HCT116 (cell line): ENCODE results near the gene PACS2. TPM values are rescaled to one million over a fixed set of nuclear protein-coding genes. Genes with fewer than 3 reads are reported as not detected.

Source experiments
- ATAC-seq: fragments of 200-7000 bp; cut with Tn5 transposase; 2 replicates; pipeline ENCODE4 v1.9.1; 2020; ENCODE audit warnings: mild to moderate bottlenecking, moderate library complexity
- BruUV-seq: library from RNA; stranded (reverse); fragments of 400-500 nt; replicated peaks from 2 replicates; lab custom pipeline; 2021; lab: Mats Ljungman, UMichigan
- CTCF ChIA-PET: fragments of 300-600 bp; sonication (Branson Sonifier 250); formaldehyde crosslinking; loops from one replicate; lab custom pipeline; 2021; ENCODE audit warnings: antibody characterized with exemption; lab: Charles Lee
- POLR2A ChIA-PET: fragments of 300-600, 350-600 bp; sonication (Branson Sonifier 250); formaldehyde crosslinking; loops from one replicate; lab custom pipeline; 2021; ENCODE audit warnings: antibody characterized with exemption; lab: Charles Lee
- RAD21 ChIA-PET, 2 experiments: fragments of 300-600 bp; sonication (Branson Sonifier 250); formaldehyde crosslinking; loops; one replicate each; lab custom pipeline; 2023; ENCODE audit warnings: low total read pairs in 2 of 2; ENCODE audit not compliant: uncharacterized antibody in 2 of 2, unreplicated experiment in 2 of 2, low non-redundant PET in 1 of 2; lab: Charles Lee
- DNase-seq: peaks from one replicate; pipeline ENCODE4 v3.0.0-alpha.2; 2010; ENCODE audit warnings: low read depth, low spot score
- H2AFZ ChIP-seq: fragments of 200-600 bp; shearing (Covaris generic), sonication (generic); 2 replicates; pipeline ENCODE4 v1.6.1; 2017; ENCODE audit warnings: low read depth, mixed run types, mixed read lengths, antibody characterized with exemption, low read length; ENCODE audit not compliant: poor library complexity, severe bottlenecking
- H3K27ac ChIP-seq: 2 replicates; pipeline ENCODE4 v1.5.1; 2012; ENCODE audit warnings: low read depth, low read length
- H3K27me3 ChIP-seq: fragments of 200-600 bp; sonication (generic); 2 replicates; pipeline ENCODE4 v1.6.1; 2016; ENCODE audit warnings: mixed run types, low read length, mixed read lengths; ENCODE audit not compliant: insufficient read depth
- H3K36me3 ChIP-seq, 2 experiments: fragments of 200-500 bp in 1 of 2; fragments of 200-600 bp in 1 of 2; sonication (Bioruptor generic) in 1 of 2; sonication (generic) in 1 of 2; 2 replicates each; pipeline versions ENCODE4 v1.5.1 to v1.6.1; 2014 to 2016; ENCODE audit warnings: low read length in 2 of 2, inconsistent platforms in 1 of 2, mixed read lengths in 1 of 2, mixed run types in 1 of 2; ENCODE audit not compliant: insufficient read depth in 2 of 2, control insufficient read depth in 1 of 2
- H3K4me1 ChIP-seq, 2 experiments: fragments of 200-600 bp in 1 of 2; sonication (generic) in 1 of 2; 2 replicates each; pipeline versions ENCODE4 v1.5.1 to v1.6.1; 2012 to 2017; ENCODE audit warnings: low read length in 2 of 2, inconsistent platforms in 1 of 2, mild to moderate bottlenecking in 1 of 2, mixed read lengths in 1 of 2, mixed run types in 1 of 2, moderate library complexity in 1 of 2; ENCODE audit not compliant: insufficient read depth in 2 of 2, control insufficient read depth in 1 of 2
- H3K4me2 ChIP-seq: fragments of 200-600 bp; sonication (generic); 2 replicates; pipeline ENCODE4 v1.6.1; 2017; ENCODE audit warnings: mixed run types, low read length, mixed read lengths
- H3K4me3 ChIP-seq, 2 experiments: fragments of 200-600 bp in 1 of 2; sonication (generic) in 1 of 2; replicated peaks in 1 of 2; 2 replicates each; pipeline ENCODE4 v1.5.1; 2011 to 2016; ENCODE audit warnings: low read length in 2 of 2, control low read depth in 1 of 2, low read depth in 1 of 2, mild to moderate bottlenecking in 1 of 2, mixed read lengths in 1 of 2, mixed run types in 1 of 2
- H3K79me2 ChIP-seq: fragments of 200-600 bp; sonication (generic); 2 replicates; pipeline ENCODE4 v1.6.1; 2017; ENCODE audit warnings: mild to moderate bottlenecking, mixed run types, low read length, moderate library complexity, mixed read lengths; ENCODE audit not compliant: insufficient read depth
- H3K9ac ChIP-seq: fragments of 200-600 bp; sonication (generic); 2 replicates; pipeline ENCODE4 v1.6.1; 2016; ENCODE audit warnings: low read length, mixed read lengths
- H3K9me2 ChIP-seq: fragments of 200-600 bp; sonication (generic), shearing (Covaris generic); 2 replicates; pipeline ENCODE4 v1.6.1; 2017; ENCODE audit warnings: mixed run types, mild to moderate bottlenecking, moderate library complexity; ENCODE audit not compliant: insufficient read depth
- H3K9me3 ChIP-seq, 2 experiments: fragments of 200-500 bp in 1 of 2; fragments of 200-600 bp in 1 of 2; sonication (Bioruptor generic) in 1 of 2; sonication (generic) in 1 of 2; 2 replicates each; pipeline ENCODE4 v1.6.1; 2014 to 2017; ENCODE audit warnings: low read length in 2 of 2, mixed read lengths in 2 of 2, inconsistent platforms in 1 of 2, low read depth in 1 of 2, mild to moderate bottlenecking in 1 of 2, mixed run types in 1 of 2, moderate library complexity in 1 of 2; ENCODE audit not compliant: control insufficient read depth in 1 of 2, insufficient read depth in 1 of 2
- H4K20me1 ChIP-seq: fragments of 200-600 bp; sonication (generic), shearing (Covaris generic); 2 replicates; pipeline ENCODE4 v1.6.1; 2017; ENCODE audit warnings: mixed run types, mild to moderate bottlenecking, moderate library complexity; ENCODE audit not compliant: insufficient read depth
- RAD21 ChIP-seq: IDR thresholded peaks from 2 replicates; pipeline ENCODE4 v1.6.1; 2012; ENCODE audit warnings: low read depth, mild to moderate bottlenecking
- SP1 ChIP-seq: IDR thresholded peaks from 2 replicates; pipeline ENCODE4 v1.6.1; 2012; ENCODE audit warnings: low read depth
- intact Hi-C: fragments of 100-400 bp; cut with micrococcal nuclease; formaldehyde crosslinking; loops from 2 replicates; pipeline ENCODE4 v1.10.0; 2022
- total RNA-seq: library from RNA; stranded (reverse); gene quantifications from one replicate; pipeline ENCODE4 v1.2.1, GENCODE V29; 2021; ENCODE audit not compliant: unreplicated experiment
- TF ChIP-seq, protein P1 (sequence below): IDR thresholded peaks from 2 replicates; pipeline ENCODE4 v1.6.1; 2011; ENCODE audit warnings: mild to moderate bottlenecking, low read length, moderate library complexity; ENCODE audit not compliant: insufficient replicate concordance; ENCODE audit errors: extremely low read depth
- TF ChIP-seq, protein P2 (sequence below): IDR thresholded peaks from 2 replicates; pipeline ENCODE4 v1.6.1; 2012
- TF ChIP-seq, protein P3 (sequence below): IDR thresholded peaks from 2 replicates; pipeline ENCODE4 v1.6.1; 2012
- TF ChIP-seq, protein P4 (sequence below), 3 experiments: fragments of 200-600 bp in 1 of 3; sonication (generic) in 1 of 3; IDR thresholded peaks in 2 of 3; conservative IDR thresholded peaks in 1 of 3; 2 replicates each; pipeline ENCODE4 v1.5.1; 2012 to 2017; ENCODE audit warnings: low read depth in 2 of 3, low read length in 2 of 3, antibody characterized with exemption in 1 of 3, borderline replicate concordance in 1 of 3, control low read depth in 1 of 3, mild to moderate bottlenecking in 1 of 3, mixed read lengths in 1 of 3, mixed run types in 1 of 3, moderate library complexity in 1 of 3; ENCODE audit not compliant: insufficient read depth in 1 of 3

Gene PACS2
- total RNA-seq, 1 experiment from 2014 or later, result 75.5 TPM

DNA sequence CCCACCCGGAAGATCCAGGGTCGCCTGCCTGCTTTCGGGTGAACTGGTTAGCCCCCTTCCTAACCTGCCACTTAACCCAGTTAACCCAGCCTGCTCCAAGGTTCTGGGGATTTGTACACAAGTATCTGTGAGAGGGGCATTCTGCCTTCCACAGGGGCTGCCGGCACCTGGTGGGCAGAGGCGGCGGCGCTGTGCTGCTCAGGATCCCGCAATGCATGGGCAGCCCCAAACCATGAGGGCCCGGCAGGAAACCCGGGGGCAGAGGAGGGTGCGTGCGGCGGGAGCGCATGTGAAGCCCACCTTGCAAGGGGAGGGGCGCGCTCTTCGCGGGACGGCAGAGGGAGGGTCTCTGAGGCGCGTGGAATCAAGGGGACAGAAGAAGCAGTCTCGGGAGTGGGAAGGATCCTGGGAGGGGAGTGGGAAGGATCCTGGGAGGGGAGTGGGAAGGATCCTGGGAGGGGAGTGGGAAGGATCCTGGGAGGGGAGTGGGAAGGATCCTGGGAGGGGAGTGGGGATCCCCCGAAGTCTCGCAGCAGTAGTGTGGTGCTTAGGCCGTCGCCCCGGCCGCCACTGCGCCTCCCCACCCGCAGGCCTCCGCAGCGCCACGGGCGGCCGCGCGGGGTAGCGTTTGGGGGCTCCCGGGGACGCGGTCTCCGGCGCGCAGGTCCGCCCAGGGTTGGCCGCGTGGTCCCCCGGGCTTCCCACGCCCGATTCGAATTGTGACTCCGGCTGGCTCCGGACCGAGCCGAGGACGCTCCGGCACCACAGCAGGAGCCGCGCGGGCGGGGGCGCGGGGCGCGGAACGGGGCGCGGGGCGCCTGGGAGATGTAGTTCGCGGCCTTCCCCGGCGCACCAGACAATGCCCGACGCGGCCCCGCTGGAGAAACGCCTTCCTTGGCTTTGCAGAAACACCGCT, 100.2 kb downstream of the PACS2 start:
- TF ChIP-seq, protein P1, sequence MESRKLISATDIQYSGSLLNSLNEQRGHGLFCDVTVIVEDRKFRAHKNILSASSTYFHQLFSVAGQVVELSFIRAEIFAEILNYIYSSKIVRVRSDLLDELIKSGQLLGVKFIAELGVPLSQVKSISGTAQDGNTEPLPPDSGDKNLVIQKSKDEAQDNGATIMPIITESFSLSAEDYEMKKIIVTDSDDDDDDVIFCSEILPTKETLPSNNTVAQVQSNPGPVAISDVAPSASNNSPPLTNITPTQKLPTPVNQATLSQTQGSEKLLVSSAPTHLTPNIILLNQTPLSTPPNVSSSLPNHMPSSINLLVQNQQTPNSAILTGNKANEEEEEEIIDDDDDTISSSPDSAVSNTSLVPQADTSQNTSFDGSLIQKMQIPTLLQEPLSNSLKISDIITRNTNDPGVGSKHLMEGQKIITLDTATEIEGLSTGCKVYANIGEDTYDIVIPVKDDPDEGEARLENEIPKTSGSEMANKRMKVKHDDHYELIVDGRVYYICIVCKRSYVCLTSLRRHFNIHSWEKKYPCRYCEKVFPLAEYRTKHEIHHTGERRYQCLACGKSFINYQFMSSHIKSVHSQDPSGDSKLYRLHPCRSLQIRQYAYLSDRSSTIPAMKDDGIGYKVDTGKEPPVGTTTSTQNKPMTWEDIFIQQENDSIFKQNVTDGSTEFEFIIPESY, result no peak
- no peak for TF ChIP-seq RAD21
- TF ChIP-seq, protein P2, sequence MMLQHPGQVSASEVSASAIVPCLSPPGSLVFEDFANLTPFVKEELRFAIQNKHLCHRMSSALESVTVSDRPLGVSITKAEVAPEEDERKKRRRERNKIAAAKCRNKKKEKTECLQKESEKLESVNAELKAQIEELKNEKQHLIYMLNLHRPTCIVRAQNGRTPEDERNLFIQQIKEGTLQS, result no peak
- TF ChIP-seq, protein P3, sequence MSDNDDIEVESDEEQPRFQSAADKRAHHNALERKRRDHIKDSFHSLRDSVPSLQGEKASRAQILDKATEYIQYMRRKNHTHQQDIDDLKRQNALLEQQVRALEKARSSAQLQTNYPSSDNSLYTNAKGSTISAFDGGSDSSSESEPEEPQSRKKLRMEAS, result no peak
- no peak for TF ChIP-seq SP1
- TF ChIP-seq, protein P4, sequence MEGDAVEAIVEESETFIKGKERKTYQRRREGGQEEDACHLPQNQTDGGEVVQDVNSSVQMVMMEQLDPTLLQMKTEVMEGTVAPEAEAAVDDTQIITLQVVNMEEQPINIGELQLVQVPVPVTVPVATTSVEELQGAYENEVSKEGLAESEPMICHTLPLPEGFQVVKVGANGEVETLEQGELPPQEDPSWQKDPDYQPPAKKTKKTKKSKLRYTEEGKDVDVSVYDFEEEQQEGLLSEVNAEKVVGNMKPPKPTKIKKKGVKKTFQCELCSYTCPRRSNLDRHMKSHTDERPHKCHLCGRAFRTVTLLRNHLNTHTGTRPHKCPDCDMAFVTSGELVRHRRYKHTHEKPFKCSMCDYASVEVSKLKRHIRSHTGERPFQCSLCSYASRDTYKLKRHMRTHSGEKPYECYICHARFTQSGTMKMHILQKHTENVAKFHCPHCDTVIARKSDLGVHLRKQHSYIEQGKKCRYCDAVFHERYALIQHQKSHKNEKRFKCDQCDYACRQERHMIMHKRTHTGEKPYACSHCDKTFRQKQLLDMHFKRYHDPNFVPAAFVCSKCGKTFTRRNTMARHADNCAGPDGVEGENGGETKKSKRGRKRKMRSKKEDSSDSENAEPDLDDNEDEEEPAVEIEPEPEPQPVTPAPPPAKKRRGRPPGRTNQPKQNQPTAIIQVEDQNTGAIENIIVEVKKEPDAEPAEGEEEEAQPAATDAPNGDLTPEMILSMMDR (IDR thresholded peaks at IDR 0.05 in 2 of 3, conservative IDR thresholded peaks at IDR 0.05 in 1 of 3; ENCODE audit: borderline replicate concordance in 1 of 3, insufficient read depth in 1 of 3, low read depth in 2 of 3, low read length in 2 of 3), result no peak
- DNase-seq (no peak), ATAC-seq (no peak)
- H3K9me2 ChIP-seq, result no peaks in the 10 kb centered on the region
- no peaks in the 10 kb centered on the region for H3K27me3 ChIP-seq
- CTCF ChIA-PET, result no interaction called here
- no peak overlapping the region for H2AFZ ChIP-seq
- H3K36me3 ChIP-seq, result no peaks in the 10 kb centered on the region
- BruUV-seq, result no TSS peak
- H4K20me1 ChIP-seq, result no peaks in the 10 kb centered on the region
- no peak overlapping the region for H3K4me3 ChIP-seq
- H3K4me2 ChIP-seq, result no peak overlapping the region
- H3K79me2 ChIP-seq, result peaks cover 5% of the 10 kb centered on the region; the same call in 1 of the 2 replicates
- no peaks in the 10 kb centered on the region for H3K9me3 ChIP-seq
- peaks cover 23 to 35% of the 10 kb centered on the region in 2 experiments for H3K4me1 ChIP-seq
- no peak overlapping the region for H3K9ac ChIP-seq
- POLR2A ChIA-PET, result no interaction called here
- no peak overlapping the region for H3K27ac ChIP-seq
- RAD21 ChIA-PET, result no interaction called here
- intact Hi-C loops, result no loop called here
